Mesendoderm (in vitro differentiated cells): ENCODE measurements around the gene GRM8.

Experiments used
- DNase-seq: peaks from one replicate; pipeline ENCODE4 v3.0.0; 2013
- H2AK5ac ChIP-seq: 2 replicates; pipeline ENCODE4 v1.6.1; 2013; ENCODE audit warnings: low read length, inconsistent platforms
- H2BK120ac ChIP-seq: 2 replicates; pipeline ENCODE4 v1.6.1; 2013; ENCODE audit warnings: low read depth, mild to moderate bottlenecking, low read length, moderate library complexity, mixed read lengths
- H2BK15ac ChIP-seq: replicated peaks from 2 replicates; pipeline ENCODE4 v1.6.1; 2013; ENCODE audit warnings: low read depth, mild to moderate bottlenecking, moderate library complexity
- H2BK5ac ChIP-seq: 2 replicates; pipeline ENCODE4 v1.6.1; 2013; ENCODE audit warnings: low read length, inconsistent platforms
- H3K18ac ChIP-seq: 2 replicates; pipeline ENCODE4 v1.6.1; 2013; ENCODE audit warnings: mild to moderate bottlenecking, low read length, mixed read lengths
- H3K23ac ChIP-seq: one replicate; pipeline ENCODE4 v1.6.1; 2013; ENCODE audit warnings: low read length
- H3K27ac ChIP-seq: 2 replicates; pipeline ENCODE4 v1.5.1; 2013; ENCODE audit warnings: low read depth, mild to moderate bottlenecking, inconsistent platforms, low read length, moderate library complexity
- H3K27me3 ChIP-seq: 2 replicates; pipeline ENCODE4 v1.6.1; 2013; ENCODE audit warnings: low read length, control low read depth, mild to moderate bottlenecking, inconsistent platforms; ENCODE audit not compliant: insufficient read depth, poor library complexity
- H3K36me3 ChIP-seq: 2 replicates; pipeline ENCODE4 v1.6.1; 2013; ENCODE audit warnings: low read length, inconsistent platforms; ENCODE audit not compliant: control insufficient read depth, insufficient read depth
- H3K4ac ChIP-seq: one replicate; pipeline ENCODE4 v1.6.1; 2013; ENCODE audit warnings: low read depth, mild to moderate bottlenecking, low read length, moderate library complexity
- H3K4me1 ChIP-seq: 2 replicates; pipeline ENCODE4 v1.6.1; 2013; ENCODE audit warnings: low read depth, low read length, inconsistent platforms; ENCODE audit not compliant: control insufficient read depth
- H3K4me2 ChIP-seq: 2 replicates; pipeline ENCODE4 v1.6.1; 2013; ENCODE audit warnings: low read length
- H3K4me3 ChIP-seq: 2 replicates; pipeline ENCODE4 v1.5.1; 2013; ENCODE audit warnings: mild to moderate bottlenecking, low read length
- H3K56ac ChIP-seq: one replicate; pipeline ENCODE4 v1.6.1; 2013; ENCODE audit warnings: low read length
- H3K79me1 ChIP-seq: 2 replicates; pipeline ENCODE4 v1.6.1; 2013; ENCODE audit warnings: low read length, inconsistent platforms
- H3K79me2 ChIP-seq: 2 replicates; pipeline ENCODE4 v1.6.1; 2013; ENCODE audit warnings: mild to moderate bottlenecking, low read length; ENCODE audit not compliant: control insufficient read depth, insufficient read depth
- H3K9ac ChIP-seq: 2 replicates; pipeline ENCODE4 v1.6.1; 2013; ENCODE audit warnings: low read length, inconsistent platforms
- H4K5ac ChIP-seq: one replicate; pipeline ENCODE4 v1.6.1; 2013; ENCODE audit warnings: low read length
- H4K8ac ChIP-seq: one replicate; pipeline ENCODE4 v1.6.1; 2013; ENCODE audit warnings: low read depth, mild to moderate bottlenecking, control low read depth, low read length, moderate library complexity
- WGBS: extraction: QIAGEN DNeasy Blood & Tissue Kit; methylation state at CpG from one replicate; pipeline ENCODE4 v1.1.7; 2013; ENCODE audit warnings: low lambda C conversion rate, missing lambda C conversion rate; ENCODE audit not compliant: insufficient coverage; ENCODE audit errors: extremely low coverage; 5-methylcytosine and 5-hydroxymethylcytosine counted together

Gene GRM8

GRCh38 chr7:126696256-126697038 is 556.3 kb downstream of the GRM8 start:
- no CpG with 5 or more reads among the region's 9 CpGs for WGBS
- Histone ChIP-seq H3K23ac (no peak overlapping the region), H2AK5ac (no peak overlapping the region), H3K4me1 (no peaks in the 10 kb centered on the region), H2BK15ac (no peak overlapping the region), H3K36me3 (no peaks in the 10 kb centered on the region), H3K9ac (no peak overlapping the region), H3K27me3 (no peaks in the 10 kb centered on the region), H2BK5ac (no peak overlapping the region), H4K8ac (no peak overlapping the region), H2BK120ac (no peak overlapping the region), H3K4me2 (no peak overlapping the region), H3K18ac (no peak overlapping the region), H3K79me2 (no peaks in the 10 kb centered on the region), H3K27ac (no peak overlapping the region), H3K4ac (no peak overlapping the region), H3K56ac (no peak overlapping the region), H3K4me3 (no peak overlapping the region), H4K5ac (no peak overlapping the region), H3K79me1 (no peaks in the 10 kb centered on the region)
- DNase-seq: no peak

- Histone ChIP-seq H3K4me1 (no peaks in the 10 kb centered on the region), H3K36me3 (no peaks in the 10 kb centered on the region), H3K9ac (no peak overlapping the region), H2BK5ac (no peak overlapping the region), H3K23ac (no peak overlapping the region), H3K27me3 (no peaks in the 10 kb centered on the region), H4K8ac (no peak overlapping the region), H4K5ac (no peak overlapping the region), H2BK120ac (no peak overlapping the region), H3K4me3 (no peak overlapping the region), H3K18ac (no peak overlapping the region), H2AK5ac (no peak overlapping the region), H3K4me2 (no peak overlapping the region), H3K79me1 (no peaks in the 10 kb centered on the region), H3K79me2 (no peaks in the 10 kb centered on the region), H3K56ac (no peak overlapping the region), H2BK15ac (no peak overlapping the region), H3K4ac (no peak overlapping the region), H3K27ac (no peak overlapping the region)
- no CpG with 5 or more reads among the region's 11 CpGs for WGBS
- no peak for DNase-seq
Observed at GRCh38 chr7:126690848-126691751, 561.6 kb downstream of the GRM8 start.

DNA sequence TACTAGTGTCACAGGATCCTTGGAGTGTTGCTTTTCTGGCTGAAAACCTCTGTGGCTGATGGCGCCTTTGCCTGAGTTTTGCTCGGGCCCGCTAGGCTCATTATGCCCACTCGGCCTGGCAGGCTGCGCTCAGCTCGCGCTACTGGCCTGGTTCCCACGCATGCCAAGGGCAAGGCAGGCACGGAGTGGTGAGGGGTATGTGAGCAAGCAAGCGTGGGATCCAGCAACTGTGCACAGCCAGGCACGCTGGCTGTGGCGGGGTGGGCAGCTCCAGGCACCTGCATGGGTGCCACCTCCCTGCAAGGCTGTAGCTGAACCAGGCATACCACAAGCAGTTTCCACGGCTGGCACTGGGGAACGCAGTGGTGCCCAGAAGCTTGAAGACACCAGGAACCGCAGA is 562.6 kb downstream of the GRM8 start:
- H3K4me1 ChIP-seq: no peaks in the 10 kb centered on the region
- H4K5ac ChIP-seq: no peak overlapping the region
- no peak overlapping the region for H3K4me2 ChIP-seq
- no peak overlapping the region for H2AK5ac ChIP-seq
- no peak overlapping the region for H3K4ac ChIP-seq
- WGBS: no CpG with 5 or more reads among the region's 15 CpGs
- H3K18ac ChIP-seq: no peak overlapping the region
- H3K56ac ChIP-seq: no peak overlapping the region
- no peak for DNase-seq
- H2BK15ac ChIP-seq: no peak overlapping the region
- H2BK5ac ChIP-seq: no peak overlapping the region
- H3K9ac ChIP-seq: no peak overlapping the region
- no peaks in the 10 kb centered on the region for H3K27me3 ChIP-seq
- H3K23ac ChIP-seq: no peak overlapping the region
- H3K79me1 ChIP-seq: no peaks in the 10 kb centered on the region
- no peaks in the 10 kb centered on the region for H3K79me2 ChIP-seq
- no peak overlapping the region for H4K8ac ChIP-seq
- H3K4me3 ChIP-seq: no peak overlapping the region
- no peaks in the 10 kb centered on the region for H3K36me3 ChIP-seq
- H3K27ac ChIP-seq: no peak overlapping the region
- no peak overlapping the region for H2BK120ac ChIP-seq

GRCh38 chr7:126689037-126689436 is 563.7 kb downstream of the GRM8 start:
- no CpG with 5 or more reads among the region's 1 CpG for WGBS
- peak; percentile 69 for DNase-seq
- H3K27me3 ChIP-seq: no peaks in the 10 kb centered on the region

GRCh38 chr7:126686474-126686873 is 566.3 kb downstream of the GRM8 start:
- no peak overlapping the region for H3K4me2 ChIP-seq
- H3K36me3 ChIP-seq: no peaks in the 10 kb centered on the region
- DNase-seq: no peak
- no peak overlapping the region for H3K4me3 ChIP-seq
- H2BK120ac ChIP-seq: no peak overlapping the region
- H2BK5ac ChIP-seq: no peak overlapping the region
- no peak overlapping the region for H3K9ac ChIP-seq
- no peak overlapping the region for H3K23ac ChIP-seq
- H2BK15ac ChIP-seq: no peak overlapping the region
- no peaks in the 10 kb centered on the region for H3K79me1 ChIP-seq
- H3K27me3 ChIP-seq: no peaks in the 10 kb centered on the region
- H2AK5ac ChIP-seq: no peak overlapping the region
- H3K4me1 ChIP-seq: no peaks in the 10 kb centered on the region
- H3K4ac ChIP-seq: no peak overlapping the region
- WGBS: no CpG with 5 or more reads among the region's 5 CpGs
- H4K5ac ChIP-seq: no peak overlapping the region
- H4K8ac ChIP-seq: no peak overlapping the region
- H3K27ac ChIP-seq: no peak overlapping the region
- no peak overlapping the region for H3K56ac ChIP-seq
- H3K79me2 ChIP-seq: no peaks in the 10 kb centered on the region
- no peak overlapping the region for H3K18ac ChIP-seq

More at GRCh38 chr7:126689037-126689436, 563.7 kb downstream of the GRM8 start:
- H3K27ac ChIP-seq: no peak overlapping the region
- no peak overlapping the region for H2BK120ac ChIP-seq
- no peak overlapping the region for H2BK15ac ChIP-seq
- no peak overlapping the region for H3K18ac ChIP-seq
- H4K8ac ChIP-seq: no peak overlapping the region
- H3K56ac ChIP-seq: no peak overlapping the region
- no peak overlapping the region for H3K23ac ChIP-seq
- H3K36me3 ChIP-seq: no peaks in the 10 kb centered on the region
- H2AK5ac ChIP-seq: no peak overlapping the region
- H3K79me2 ChIP-seq: no peaks in the 10 kb centered on the region
- no peak overlapping the region for H4K5ac ChIP-seq
- H3K4me1 ChIP-seq: no peaks in the 10 kb centered on the region
- no peaks in the 10 kb centered on the region for H3K79me1 ChIP-seq
- no peak overlapping the region for H3K4ac ChIP-seq
- H3K4me2 ChIP-seq: no peak overlapping the region
- no peak overlapping the region for H3K9ac ChIP-seq
- no peak overlapping the region for H3K4me3 ChIP-seq
- no peak overlapping the region for H2BK5ac ChIP-seq
